Measurements from ENCODE around the gene DBF4B. TPM values are rescaled to one million over a fixed set of nuclear protein-coding genes. Genes with fewer than 3 reads are reported as not detected.
"Not testable (repeated sequence)": the region's sequence is repeated elsewhere in the genome, so short reads cannot be mapped to it uniquely, and the experiment has no call there.

Gene DBF4B
- total and polyA plus RNA-seq, 10 of the 15 experiments (the other 5 are each of a cell fraction or from before 2014, with no cell fraction given): 2.4 to 24.6 (median 16.9) TPM

DNA sequence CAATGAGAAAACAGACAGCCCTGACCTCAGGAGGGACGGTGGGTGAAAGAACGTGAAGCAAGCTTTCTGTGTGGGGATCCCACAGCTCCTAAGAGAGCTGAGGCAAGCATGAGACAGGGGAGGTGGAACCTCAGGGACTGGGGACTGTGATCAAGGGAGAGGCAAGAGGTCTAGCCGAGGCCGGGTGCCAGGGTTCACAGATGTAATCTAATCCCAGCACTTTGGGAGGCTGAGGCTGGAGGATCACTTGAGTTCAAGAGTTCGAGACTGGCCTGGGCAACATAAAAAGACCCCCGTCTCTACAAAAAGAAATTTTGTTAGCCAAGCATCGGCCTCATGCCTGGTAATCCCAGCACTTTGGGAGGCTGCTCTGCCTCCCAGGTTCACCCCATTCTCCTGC is 45.8 kb downstream of the DBF4B start:
- Histone ChIP-seq H3K4me2 (ENCODE audit: control insufficient read depth, insufficient read depth) (no peak overlapping the region), H3K9ac (ENCODE audit: control insufficient read depth, insufficient read depth, low read length) (no peak overlapping the region), H3K27me3 (replicated peaks in 1 of 2; ENCODE audit: control insufficient read depth in 2 of 2, insufficient read depth in 2 of 2, low read length in 1 of 2) (no peaks in the 10 kb centered on the region; a peak in 2 of 4 replicates), H3K27ac (ENCODE audit: control insufficient read depth, insufficient read depth) (no peak overlapping the region), H3K79me2 (ENCODE audit: control insufficient read depth, insufficient read depth, low read length) (no peaks in the 10 kb centered on the region), H4K20me1 (ENCODE audit: control insufficient read depth, insufficient read depth) (no peaks in the 10 kb centered on the region), H3K4me1 (ENCODE audit: control insufficient read depth, insufficient read depth, low read length) (no peaks in the 10 kb centered on the region), H2AFZ (ENCODE audit: control insufficient read depth, low read depth, low read length) (no peak overlapping the region), H3K9me3 (replicated peaks; ENCODE audit: control insufficient read depth, insufficient read depth, low read length) (no peaks in the 10 kb centered on the region), H3K36me3 (ENCODE audit: control insufficient read depth in 2 of 2, insufficient read depth in 2 of 2, low read length in 1 of 2) (peaks cover 0 to 4% of the 10 kb centered on the region in 2 experiments), H3K4me3 (no peak overlapping the region)
- TF ChIP-seq NFYB (IDR thresholded peaks at IDR 0.05; ENCODE audit: insufficient read depth, low read depth, low read length) (no peak), YBX1 (IDR thresholded peaks at IDR 0.05) (no peak), NR2C2 (IDR thresholded peaks at IDR 0.05; ENCODE audit: borderline replicate concordance, control insufficient read depth, insufficient read length, low read depth) (no peak), SIN3A (IDR thresholded peaks at IDR 0.05; ENCODE audit: low read depth, low read length) (no peak), ZBTB40 (IDR thresholded peaks at IDR 0.05; ENCODE audit: borderline replicate concordance) (no peak), KAT2A (conservative IDR thresholded peaks at IDR 0.05; ENCODE audit: control insufficient read depth, low read depth, low read length) (no peak), CBX3 (IDR thresholded peaks at IDR 0.05; ENCODE audit: borderline replicate concordance, low read depth) (no peak), HCFC1 (IDR thresholded peaks at IDR 0.05; ENCODE audit: low read length) (no peak), ATF3 (IDR thresholded peaks at IDR 0.05; ENCODE audit: borderline replicate concordance, extremely low read depth, low read depth, low read length) (no peak)
- in situ Hi-C loops (cut with MboI) (no loop called here), intact Hi-C loops (cut with micrococcal nuclease; ENCODE audit: unreplicated experiment) (no loop called here)
- FAIRE-seq (no peak), ATAC-seq (no peak), DNase-seq (ENCODE audit: low read depth, low spot score) (no peak)
- SMC1A ChIA-PET (ENCODE audit: uncharacterized antibody, unreplicated experiment): no interaction called here
- POLR2A ChIA-PET: no interaction called here
- CTCF ChIA-PET: interaction anchor here (0.7 kb wide), 1 partner anchor 17 kb away, joined by 3 read pairs; no protein-coding TSS in a partner anchor
- BruUV-seq (replicated peaks): no TSS peak
- RAD21 ChIA-PET (ENCODE audit: unreplicated experiment): no interaction called here
- WGBS (ENCODE audit: insufficient coverage, insufficient replicate concordance, low lambda C conversion rate, missing lambda C conversion rate): 63% methylated on average over 7 of the region's 7 CpGs

DNA sequence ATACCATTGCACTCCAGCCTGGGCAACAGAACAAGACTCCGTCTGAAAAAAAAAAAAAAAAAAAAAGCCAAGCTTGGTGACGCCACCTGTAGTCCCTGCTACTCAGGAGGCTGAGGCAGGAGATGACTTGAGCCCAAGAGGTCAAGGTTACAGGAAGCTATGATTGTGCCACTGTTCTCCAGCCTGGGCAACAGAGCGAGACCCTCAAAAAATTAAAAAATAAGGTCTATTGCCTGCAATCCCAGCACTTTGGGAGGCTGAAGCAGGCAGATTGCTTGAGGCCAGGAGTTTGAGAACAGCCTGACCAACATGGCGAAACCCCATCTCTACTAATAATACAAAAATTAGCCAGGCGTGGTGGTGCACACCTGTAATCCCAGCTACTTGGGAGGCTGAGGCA is 46.7 kb downstream of the DBF4B start:
- intact Hi-C loops (cut with micrococcal nuclease; ENCODE audit: unreplicated experiment); H3K9me3 ChIP-seq (replicated peaks; ENCODE audit: control insufficient read depth, insufficient read depth, low read length); BruUV-seq (replicated peaks); FAIRE-seq; DNase-seq (ENCODE audit: low read depth, low spot score); H2AFZ ChIP-seq (ENCODE audit: control insufficient read depth, low read depth, low read length); H3K36me3 ChIP-seq (ENCODE audit: control insufficient read depth in 2 of 2, insufficient read depth in 2 of 2, low read length in 1 of 2); H3K4me3 ChIP-seq; H3K4me1 ChIP-seq (ENCODE audit: control insufficient read depth, insufficient read depth, low read length); H3K79me2 ChIP-seq (ENCODE audit: control insufficient read depth, insufficient read depth, low read length); H3K27ac ChIP-seq (ENCODE audit: control insufficient read depth, insufficient read depth); H3K4me2 ChIP-seq (ENCODE audit: control insufficient read depth, insufficient read depth); RAD21 ChIA-PET (ENCODE audit: unreplicated experiment); ATAC-seq; in situ Hi-C loops (cut with MboI); SMC1A ChIA-PET (ENCODE audit: uncharacterized antibody, unreplicated experiment); H3K9ac ChIP-seq (ENCODE audit: control insufficient read depth, insufficient read depth, low read length); H4K20me1 ChIP-seq (ENCODE audit: control insufficient read depth, insufficient read depth); H3K27me3 ChIP-seq (replicated peaks in 1 of 2; ENCODE audit: control insufficient read depth in 2 of 2, insufficient read depth in 2 of 2, low read length in 1 of 2): not testable (repeated sequence)
- ChIA-PET POLR2A (interaction anchor here (0.7 kb wide), 1 partner anchor 9 kb away, joined by 4 read pairs; no protein-coding TSS in a partner anchor), CTCF (interaction anchor here (0.6 to 0.7 kb wide), 2 partner anchors 16 to 334 kb away, joined by 3 read pairs; no protein-coding TSS in a partner anchor)
- WGBS (ENCODE audit: insufficient coverage, insufficient replicate concordance, low lambda C conversion rate, missing lambda C conversion rate): 76% methylated on average over 4 of the region's 5 CpGs

Measured in GM12878 (cell line).